ENCODE measurements around the gene UNC13B. TPM values are rescaled to one million over a fixed set of nuclear protein-coding genes. Genes with fewer than 3 reads are reported as not detected.

Gene UNC13B
- total and polyA plus RNA-seq, 2 of the 13 experiments (the other 11 are each of a cell fraction or from before 2014, with no cell fraction given), result 14.0 to 18.3 TPM

- TF ChIP-seq GMEB1 (CRISPR knock-in tag; IDR thresholded peaks at IDR 0.05; ENCODE audit: borderline replicate concordance) (no peak), ETV5 (CRISPR knock-in tag; IDR thresholded peaks at IDR 0.05; ENCODE audit: borderline replicate concordance) (no peak), ZNF143 (CRISPR knock-in tag; IDR thresholded peaks at IDR 0.05) (no peak)
These were observed 188.4 kb downstream of the UNC13B start (continued) for GRCh38 chr9:35350212-35350611.

GRCh38 chr9:35350827-35351549, 189.2 kb downstream of the UNC13B start:
- ChIA-PET CTCF (ENCODE audit: low intra/inter-chr PET ratio, low total read pairs) (no interaction called here), POLR2A (no interaction called here)
- BruUV-seq (replicated peaks), result no TSS peak
- H3K27me3 ChIP-seq (ENCODE audit: control insufficient read depth in 1 of 2, insufficient read depth in 2 of 2, low read length in 2 of 2), result no peaks in the 10 kb centered on the region
- FAIRE-seq (no peak), ATAC-seq (no peak), DNase-seq (ENCODE audit: low spot score) (no peak)
- TF ChIP-seq ZNF614 (CRISPR knock-in tag; IDR thresholded peaks at IDR 0.05; ENCODE audit: borderline replicate concordance), result no peak
- TF ChIP-seq ZNF749 (CRISPR knock-in tag; IDR thresholded peaks at IDR 0.05; ENCODE audit: borderline replicate concordance), result no peak
- no peak for TF ChIP-seq TERF1 (CRISPR knock-in tag; IDR thresholded peaks at IDR 0.05)
- TF ChIP-seq ZNF816 (CRISPR knock-in tag; IDR thresholded peaks at IDR 0.05; ENCODE audit: borderline replicate concordance), result no peak
- no peak for TF ChIP-seq ZBTB44 (CRISPR knock-in tag; IDR thresholded peaks at IDR 0.05)
- TF ChIP-seq REPIN1 (CRISPR knock-in tag; IDR thresholded peaks at IDR 0.05; ENCODE audit: borderline replicate concordance, low read depth), result no peak
- TF ChIP-seq ZNF879 (CRISPR knock-in tag; IDR thresholded peaks at IDR 0.05), result no peak
- TF ChIP-seq ZNF577 (CRISPR knock-in tag; IDR thresholded peaks at IDR 0.05; ENCODE audit: borderline replicate concordance, low read depth), result no peak
- no peak for TF ChIP-seq ZNF337 (CRISPR knock-in tag; IDR thresholded peaks at IDR 0.05; ENCODE audit: borderline replicate concordance, low read depth)
- no peak for TF ChIP-seq ATRX (CRISPR knock-in tag; IDR thresholded peaks at IDR 0.05; ENCODE audit: borderline replicate concordance)
- TF ChIP-seq EHMT2 (IDR thresholded peaks at IDR 0.05; ENCODE audit: borderline replicate concordance, low read depth, low read length), result no peak
- no peak for TF ChIP-seq ZNF367 (CRISPR knock-in tag; IDR thresholded peaks at IDR 0.05; ENCODE audit: borderline replicate concordance)
- no peak for TF ChIP-seq ZNF207 (IDR thresholded peaks at IDR 0.05; ENCODE audit: borderline replicate concordance)
- TF ChIP-seq HES4 (CRISPR knock-in tag; IDR thresholded peaks at IDR 0.05; ENCODE audit: borderline replicate concordance), result no peak
- TF ChIP-seq AKAP8 (CRISPR knock-in tag; IDR thresholded peaks at IDR 0.05), result no peak
- no peaks in the 10 kb centered on the region for H3K79me2 ChIP-seq (ENCODE audit: insufficient read depth, low read length)
- no peaks in the 10 kb centered on the region for H3K9me3 ChIP-seq (ENCODE audit: low read length)
- no peak overlapping the region for H3K27ac ChIP-seq (ENCODE audit: extremely low read length, insufficient read depth, low read length)
- H3K4me1 ChIP-seq (ENCODE audit: insufficient read depth, low read length), result peaks cover 9% of the 10 kb centered on the region
- no peak overlapping the region for H3K4me3 ChIP-seq (replicated peaks in 1 of 3; ENCODE audit: insufficient read depth in 1 of 3, low read depth in 2 of 3, low read length in 3 of 3)
- no peaks in the 10 kb centered on the region; a peak in 1 of 5 replicates for H3K36me3 ChIP-seq (replicated peaks in 1 of 2; ENCODE audit: control insufficient read depth in 1 of 2, insufficient read depth in 2 of 2, low read length in 2 of 2)
- H3K4me2 ChIP-seq (ENCODE audit: low read depth, low read length), result no peak overlapping the region
- 68% methylated on average over 3 of the region's 3 CpGs for WGBS (ENCODE audit: low lambda C conversion rate)
- intact Hi-C loops (cut with micrococcal nuclease; ENCODE audit: unreplicated experiment) (no loop called here), in situ Hi-C loops (cut with HindIII; ENCODE audit: extremely low pct_ligation_motif_present, low pct_unique_long_range_greater_than_20kb) (no loop called here)
- no peak overlapping the region for H2AFZ ChIP-seq (ENCODE audit: low read length)
- no peaks in the 10 kb centered on the region for H4K20me1 ChIP-seq (ENCODE audit: insufficient read depth, low read length)
- no peak overlapping the region for H3K9ac ChIP-seq (ENCODE audit: insufficient read depth, low read depth, low read length)
